K562 (cell line): ENCODE data around the gene VWA5B1. TPM values are rescaled to one million over a fixed set of nuclear protein-coding genes. Genes with fewer than 3 reads are reported as not detected.
A peak's percentile ranks its signal among the peaks of the same experiment; 100 is the strongest.

Source experiments
- ATAC-seq: fragments of 200-7000 bp; cut with Tn5 transposase; 3 replicates; pipeline ENCODE4 v1.9.1; 2020; ENCODE audit warnings: moderate library complexity
- BruUV-seq: library from RNA; stranded (reverse); fragments of 400-500 nt; replicated peaks from 2 replicates; lab custom pipeline; 2021; lab: Mats Ljungman, UMichigan
- CTCF ChIA-PET: fragments of 300-600 bp; formaldehyde crosslinking; extraction: SDS; loops from one replicate; lab custom pipeline; 2021; ENCODE audit warnings: low intra/inter-chr PET ratio; lab: Yijun Ruan, JAX
- POLR2A ChIA-PET: fragments of 300-600, 350-650 bp; sonication (Branson Sonifier 250); formaldehyde crosslinking; extraction: SDS; loops from one replicate; lab custom pipeline; 2021; ENCODE audit warnings: antibody characterized with exemption, inconsistent platforms; lab: Yijun Ruan, JAX
- DNase-seq, 4 experiments: peaks; one replicate each; pipeline versions ENCODE4 v3.0.0 to v3.0.0-alpha.2; 2011 to 2018; ENCODE audit warnings: low spot score in 3 of 4, mixed read lengths in 3 of 4; ENCODE audit errors: extremely low read depth in 1 of 4
- FAIRE-seq: peaks from 2 replicates; lab custom pipeline; 2011; peaks lifted over from hg19 to GRCh38; lab: Jason Lieb, UNC
- H2AFZ ChIP-seq: 2 replicates; pipeline ENCODE4 v1.6.0; 2011; ENCODE audit warnings: low read depth, low read length, control low read depth, inconsistent platforms
- H3K27ac ChIP-seq: fragments of 200-600 bp; 3 replicates; pipeline ENCODE4 v1.8.0; 2011; ENCODE audit warnings: low read depth, mild to moderate bottlenecking, control low read depth, inconsistent platforms, low read length, moderate library complexity, mixed read lengths; ENCODE audit errors: extremely low read depth
- H3K27me3 ChIP-seq, 2 experiments: fragments of 300-600 bp in 1 of 2; 2 replicates in 1 of 2; 3 replicates in 1 of 2; pipeline versions ENCODE4 v1.6.0 to v1.8.0; 2011; ENCODE audit warnings: inconsistent platforms in 2 of 2, low read length in 2 of 2, mild to moderate bottlenecking in 1 of 2, mixed read lengths in 1 of 2, moderate library complexity in 1 of 2; ENCODE audit not compliant: control insufficient read depth in 2 of 2, insufficient read depth in 2 of 2
- H3K36me3 ChIP-seq: fragments of 300-600 bp; 3 replicates; pipeline ENCODE4 v1.8.0; 2011; ENCODE audit warnings: mild to moderate bottlenecking, low read length, inconsistent platforms; ENCODE audit not compliant: control insufficient read depth, insufficient read depth
- H3K4me1 ChIP-seq, 2 experiments: fragments of 200-600 bp in 1 of 2; replicated peaks in 1 of 2; 2 replicates in 1 of 2; 3 replicates in 1 of 2; pipeline versions ENCODE4 v1.5.1 to v1.8.0; 2011; ENCODE audit warnings: inconsistent platforms in 2 of 2, low read length in 2 of 2, mild to moderate bottlenecking in 1 of 2, mixed read lengths in 1 of 2, moderate library complexity in 1 of 2; ENCODE audit not compliant: control insufficient read depth in 2 of 2, insufficient read depth in 2 of 2
- H3K4me2 ChIP-seq: 2 replicates; pipeline ENCODE4 v1.6.1; 2011; ENCODE audit warnings: low read length, control low read depth, inconsistent platforms, mixed read lengths; ENCODE audit not compliant: insufficient read depth
- H3K4me3 ChIP-seq: fragments of 200-600 bp; sonication (generic), shearing (Covaris generic); 2 replicates; pipeline ENCODE4 v1.5.1; 2016; ENCODE audit warnings: control low read depth, inconsistent platforms
- H3K79me2 ChIP-seq: fragments of 200-600 bp; 3 replicates; pipeline ENCODE4 v1.8.0; 2011; ENCODE audit warnings: low read length, inconsistent platforms; ENCODE audit not compliant: control insufficient read depth, insufficient read depth
- H3K9ac ChIP-seq, 2 experiments: 2 replicates each; pipeline versions ENCODE4 v1.6.0 to v1.6.1; 2011; ENCODE audit warnings: low read depth in 2 of 2, low read length in 2 of 2, control low read depth in 1 of 2, inconsistent platforms in 1 of 2, mild to moderate bottlenecking in 1 of 2, mixed read lengths in 1 of 2; ENCODE audit not compliant: insufficient read depth in 1 of 2
- H3K9me1 ChIP-seq: one replicate; pipeline ENCODE4 v1.6.0; 2011; ENCODE audit warnings: inconsistent platforms, mild to moderate bottlenecking, low read length, moderate library complexity; ENCODE audit not compliant: control insufficient read depth, insufficient read depth
- H3K9me3 ChIP-seq: replicated peaks from 2 replicates; pipeline ENCODE4 v1.5.1; 2011; ENCODE audit warnings: low read depth, low read length, inconsistent platforms; ENCODE audit not compliant: control insufficient read depth, insufficient read depth
- H4K20me1 ChIP-seq: replicated peaks from 2 replicates; pipeline ENCODE4 v1.6.1; 2011; ENCODE audit warnings: low read length, inconsistent platforms, mixed read lengths; ENCODE audit not compliant: control insufficient read depth, insufficient read depth
- ARID3B ChIP-seq: fragments of 250-450 bp; sonication (Bioruptor Pico); IDR thresholded peaks from 2 replicates; pipeline ENCODE4 v1.4.0; 2020; ENCODE audit warnings: borderline replicate concordance
- ATF2 ChIP-seq: sonication (generic); formaldehyde crosslinking; IDR thresholded peaks from 2 replicates; pipeline ENCODE4 v1.8.1; 2022; ENCODE audit warnings: missing genetic modification reagents
- BRF1 ChIP-seq: IDR thresholded peaks from 3 replicates; pipeline ENCODE4 v1.6.1; 2011; ENCODE audit warnings: borderline replicate concordance, mild to moderate bottlenecking; ENCODE audit not compliant: insufficient read length; ENCODE audit errors: extremely low read depth
- EP400 ChIP-seq: fragments of 450-650 bp; IDR thresholded peaks from 2 replicates; pipeline ENCODE4 v1.6.1; 2017; ENCODE audit warnings: antibody characterized with exemption, mild to moderate bottlenecking, moderate library complexity
- NFIC ChIP-seq: fragments of 450-650 bp; IDR thresholded peaks from 2 replicates; pipeline ENCODE4 v1.6.1; 2017; ENCODE audit warnings: mild to moderate bottlenecking, inconsistent platforms
- PHB2 ChIP-seq: fragments of 450-650 bp; IDR thresholded peaks from 2 replicates; pipeline ENCODE4 v1.6.1; 2017; ENCODE audit warnings: low read depth
- SAP30 ChIP-seq: fragments of 200-600 bp; sonication (generic); IDR thresholded peaks from 2 replicates; pipeline ENCODE4 v1.6.1; 2012; ENCODE audit warnings: borderline replicate concordance, low read depth, mild to moderate bottlenecking, moderate library complexity, low read length, control low read depth, inconsistent platforms; ENCODE audit not compliant: insufficient read depth, poor library complexity, severe bottlenecking
- U2AF2 ChIP-seq: fragments of 200-400 bp; formaldehyde crosslinking; optimal IDR thresholded peaks from 2 replicates; pipeline ENCODE3; 2017; ENCODE audit warnings: low read depth, mild to moderate bottlenecking, low read length
- YBX1 ChIP-seq: fragments of 450-650 bp; IDR thresholded peaks from 2 replicates; pipeline ENCODE4 v1.7.1; 2016; ENCODE audit warnings: mild to moderate bottlenecking
- YY1 ChIP-seq, 3 experiments: IDR thresholded peaks; 2 replicates each; pipeline ENCODE4 v1.6.1; 2011; ENCODE audit warnings: low read length in 2 of 3, mild to moderate bottlenecking in 2 of 3, moderate library complexity in 2 of 3, borderline replicate concordance in 1 of 3, control low read depth in 1 of 3, low read depth in 1 of 3; ENCODE audit not compliant: insufficient read depth in 3 of 3, insufficient replicate concordance in 2 of 3, control insufficient read depth in 1 of 3, insufficient read length in 1 of 3; ENCODE audit errors: extremely low read depth in 1 of 3
- WGBS: fragments of 100-300 bp; shearing (Covaris generic); methylation state at CpG from one replicate; pipeline ENCODE4 v1.1.6; 2016; ENCODE audit warnings: low coverage, mixed read lengths; ENCODE audit not compliant: insufficient coverage; ENCODE audit errors: missing lambda C conversion rate; 5-methylcytosine and 5-hydroxymethylcytosine counted together
- in situ Hi-C: fragments of 300-500 bp; cut with MboI; formaldehyde crosslinking; loops from 4 replicates; pipeline ENCODE4 v1.15.0; 2018; ENCODE audit warnings: inconsistent platforms, mixed read lengths
- intact Hi-C: fragments of 100-400 bp; cut with micrococcal nuclease; formaldehyde crosslinking; loops from 2 replicates; pipeline ENCODE4 v1.14.2; 2022
- polyA plus RNA-seq, 8 experiments: library from polyadenylated mRNA; depleted of rRNA in 4 of 8; stranded (reverse) in 5 of 8; unstranded in 3 of 8; fragments of >200 nt; fragmentation: Nextera tagmentation in 2 of 8; fragmentation: Illumina TruSeq in 1 of 8; extraction: Ambion mirVana in 2 of 8; extraction: Trizol in 1 of 8; gene quantifications; 2 replicates each; pipeline versions ENCODE4 v1.2.1 to v1.2.3, GENCODE V29; 2011 to 2014; ENCODE audit warnings: inconsistent platforms in 1 of 8, missing spikeins in 1 of 8
- total RNA-seq, 7 experiments: library from RNA; depleted of rRNA in 6 of 7; stranded (reverse); fragments of >200 nt in 6 of 7; fragmentation: Illumina TruSeq in 2 of 7; extraction: Trizol in 2 of 7; gene quantifications; 2 replicates each; pipeline versions ENCODE4 v1.2.1 to v1.2.3, GENCODE V29; 2011 to 2021; ENCODE audit warnings: low replicate concordance in 1 of 7

VWA5B1 gene
- total and polyA plus RNA-seq, 9 of the 15 experiments (the other 6 are each of a cell fraction or from before 2014, with no cell fraction given), result not detected

GRCh38 chr1:20359451-20360330 lies 69.0 kb downstream of the VWA5B1 start:
- no peaks in the 10 kb centered on the region for H3K9me3 ChIP-seq
- ATAC-seq (no peak), FAIRE-seq (no peak), DNase-seq (no peak)
- no peaks in the 10 kb centered on the region for H3K4me1 ChIP-seq
- no peak overlapping the region for H3K9ac ChIP-seq
- peaks cover 28 to 80% of the 10 kb centered on the region in 2 experiments for H3K27me3 ChIP-seq
- TF ChIP-seq BRF1 (no peak), U2AF2 (no peak), NFIC (peak; percentile 31; the same call in 1 of the 2 replicates)
- no peak overlapping the region for H3K4me3 ChIP-seq
- in situ Hi-C loops, result no loop called here
- no TSS peak for BruUV-seq
- no peaks in the 10 kb centered on the region for H3K36me3 ChIP-seq
- no peak overlapping the region for H3K27ac ChIP-seq
- CTCF ChIA-PET, result no interaction called here
- under 1% methylated on average over 15 of the region's 15 CpGs for WGBS
- H3K9me1 ChIP-seq, result no peaks in the 10 kb centered on the region
- no peak overlapping the region for H3K4me2 ChIP-seq
- intact Hi-C loops, result loop anchor here (5.0 kb wide), 1 partner anchor 133 kb away; no protein-coding TSS in a partner anchor
- H2AFZ ChIP-seq, result no peak overlapping the region
- no peaks in the 10 kb centered on the region for H3K79me2 ChIP-seq
- peaks cover 11% of the 10 kb centered on the region for H4K20me1 ChIP-seq
- POLR2A ChIA-PET, result interaction anchor here (0.5 to 1.1 kb wide), 2 partner anchors 12 to 194 kb away, joined by 3 to 5 read pairs; no protein-coding TSS in a partner anchor

DNA sequence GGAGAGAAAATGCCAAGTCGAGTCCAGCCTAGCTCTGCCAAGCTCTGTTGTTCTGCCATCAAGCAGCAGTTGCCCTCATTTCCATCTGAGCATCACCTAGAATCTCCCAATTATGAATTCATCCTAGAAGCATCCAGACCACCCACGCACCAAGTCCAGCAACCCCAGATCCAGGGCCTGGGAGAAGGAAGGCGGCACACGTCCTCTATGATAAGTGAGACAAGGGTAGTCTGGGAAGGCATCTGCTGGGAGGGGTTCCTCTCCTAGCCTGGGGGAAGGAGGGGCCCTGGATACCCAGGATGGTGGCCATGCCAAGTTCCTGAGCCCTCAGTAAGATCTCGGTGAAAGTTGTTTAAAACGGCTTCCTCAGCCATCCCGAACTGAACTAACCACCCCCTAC lies 70.7 kb downstream of the VWA5B1 start:
- peaks cover 36 to 80% of the 10 kb centered on the region in 2 experiments for H3K27me3 ChIP-seq
- H3K9me3 ChIP-seq, result no peaks in the 10 kb centered on the region
- H3K4me3 ChIP-seq, result no peak overlapping the region
- peaks cover 0 to 5% of the 10 kb centered on the region in 2 experiments; a peak in 1 of 5 replicates for H3K4me1 ChIP-seq
- intact Hi-C loops, result loop anchor here (5.0 kb wide), 1 partner anchor 131 kb away; no protein-coding TSS in a partner anchor
- in situ Hi-C loops, result no loop called here
- ATAC-seq, result no peak
- H3K36me3 ChIP-seq, result no peaks in the 10 kb centered on the region
- H3K9ac ChIP-seq, result no peak overlapping the region
- ChIA-PET CTCF (interaction anchor here (1.1 kb wide), 1 partner anchor 132 kb away, joined by 7 read pairs; no protein-coding TSS in a partner anchor), POLR2A (interaction anchor here (0.7 to 2.8 kb wide), 3 partner anchors 9 to 150 kb away, joined by 3 to 14 read pairs (median 4); no protein-coding TSS in a partner anchor)
- no peak overlapping the region for H2AFZ ChIP-seq
- 14% methylated on average over 7 of the region's 7 CpGs for WGBS
- DNase-seq, result no peak
- peaks cover 6% of the 10 kb centered on the region for H4K20me1 ChIP-seq
- H3K27ac ChIP-seq, result no peak overlapping the region
- no peak overlapping the region for H3K4me2 ChIP-seq
- no peaks in the 10 kb centered on the region for H3K79me2 ChIP-seq
- H3K9me1 ChIP-seq, result no peaks in the 10 kb centered on the region
- no peak for FAIRE-seq
- BruUV-seq, result no TSS peak
- TF ChIP-seq YY1 (IDR thresholded peaks at IDR 0.05; ENCODE audit: borderline replicate concordance in 1 of 3, control insufficient read depth in 1 of 3, extremely low read depth in 1 of 3, insufficient read depth in 3 of 3, insufficient read length in 1 of 3, insufficient replicate concordance in 2 of 3, low read depth in 1 of 3, low read length in 2 of 3) (no peak), ATF2 (no peak), YBX1 (no peak), ARID3B (CRISPR knock-in tag) (no peak), PHB2 (no peak), SAP30 (no peak), EP400 (no peak)
